KOPT-K1 (cell line): ENCODE measurements around the gene ALDH3B1.

ENCODE experiments used
- H3K27ac ChIP-seq: fragments of 200-600 bp; sonication (generic); 2 replicates; pipeline ENCODE4 v1.5.1; 2016; ENCODE audit warnings: antibody characterized with exemption, mild to moderate bottlenecking, low read depth, low read length; ENCODE audit not compliant: poor library complexity, severe bottlenecking
- H3K36me3 ChIP-seq: fragments of 200-600 bp; sonication (generic); 2 replicates; pipeline ENCODE4 v1.5.1; 2017; ENCODE audit warnings: antibody characterized with exemption, mild to moderate bottlenecking, low read length, moderate library complexity; ENCODE audit not compliant: insufficient read depth
- H3K9me3 ChIP-seq: fragments of 200-600 bp; sonication (generic); 2 replicates; pipeline ENCODE4 v1.5.1; 2017; ENCODE audit warnings: antibody characterized with exemption, low read length, mild to moderate bottlenecking; ENCODE audit not compliant: insufficient read depth, poor library complexity, severe bottlenecking

The ALDH3B1 gene

GRCh38 chr11:68015467-68015866, 5.3 kb downstream of the ALDH3B1 start:
- Histone ChIP-seq H3K36me3 (no peaks in the 10 kb centered on the region), H3K9me3 (no peaks in the 10 kb centered on the region), H3K27ac (no peak overlapping the region)

- Histone ChIP-seq H3K9me3 (no peaks in the 10 kb centered on the region), H3K36me3 (no peaks in the 10 kb centered on the region), H3K27ac (no peak overlapping the region)
Observed at GRCh38 chr11:68016161-68016903, 6.2 kb downstream of the ALDH3B1 start.

- Histone ChIP-seq H3K9me3 (no peaks in the 10 kb centered on the region), H3K27ac (no peak overlapping the region), H3K36me3 (no peaks in the 10 kb centered on the region)
Observed at GRCh38 chr11:68016904-68017817, 7.0 kb downstream of the ALDH3B1 start.

- Histone ChIP-seq H3K36me3 (no peaks in the 10 kb centered on the region), H3K27ac (no peak overlapping the region), H3K9me3 (no peaks in the 10 kb centered on the region)
Observed at GRCh38 chr11:68017980-68018729, 8.0 kb downstream of the ALDH3B1 start.

- H3K27ac ChIP-seq = no peak overlapping the region
- H3K36me3 ChIP-seq = no peaks in the 10 kb centered on the region
- no peaks in the 10 kb centered on the region for H3K9me3 ChIP-seq
Observed at GRCh38 chr11:68018730-68019190, 8.6 kb downstream of the ALDH3B1 start.

- Histone ChIP-seq H3K9me3 (no peaks in the 10 kb centered on the region), H3K36me3 (no peaks in the 10 kb centered on the region), H3K27ac (no peak overlapping the region)
Observed at GRCh38 chr11:68019486-68019885, 9.4 kb downstream of the ALDH3B1 start.

- Histone ChIP-seq H3K36me3 (no peaks in the 10 kb centered on the region), H3K9me3 (no peaks in the 10 kb centered on the region), H3K27ac (no peak overlapping the region)
Observed at GRCh38 chr11:68020575-68020974, 10.4 kb downstream of the ALDH3B1 start.

- H3K27ac ChIP-seq = no peak overlapping the region
- H3K36me3 ChIP-seq = no peaks in the 10 kb centered on the region
- H3K9me3 ChIP-seq = no peaks in the 10 kb centered on the region
Observed at GRCh38 chr11:68021167-68021787, 11.2 kb downstream of the ALDH3B1 start.

- Histone ChIP-seq H3K9me3 (no peaks in the 10 kb centered on the region), H3K36me3 (no peaks in the 10 kb centered on the region), H3K27ac (no peak overlapping the region)
Observed at GRCh38 chr11:68022531-68022930, 12.4 kb downstream of the ALDH3B1 start.

- H3K36me3 ChIP-seq = no peaks in the 10 kb centered on the region
- no peaks in the 10 kb centered on the region for H3K9me3 ChIP-seq
- no peak overlapping the region for H3K27ac ChIP-seq
Observed at GRCh38 chr11:68024508-68024907, 14.4 kb downstream of the ALDH3B1 start.

- Histone ChIP-seq H3K27ac (no peak overlapping the region), H3K36me3 (no peaks in the 10 kb centered on the region)
Observed at GRCh38 chr11:68025047-68025446, 14.9 kb downstream of the ALDH3B1 start.

GRCh38 chr11:68026391-68027105, 16.4 kb downstream of the ALDH3B1 start:
- no peaks in the 10 kb centered on the region for H3K36me3 ChIP-seq
- no peak overlapping the region for H3K27ac ChIP-seq
- H3K9me3 ChIP-seq = no peaks in the 10 kb centered on the region

More at GRCh38 chr11:68025047-68025446, 14.9 kb downstream of the ALDH3B1 start:
- H3K9me3 ChIP-seq = no peaks in the 10 kb centered on the region

GRCh38 chr11:68027667-68028066, 17.5 kb downstream of the ALDH3B1 start:
- H3K36me3 ChIP-seq = peaks cover 9% of the 10 kb centered on the region
- no peaks in the 10 kb centered on the region for H3K9me3 ChIP-seq
- no peak overlapping the region for H3K27ac ChIP-seq
